ENCODE measurements around the gene THSD4.

Gene THSD4

DNA sequence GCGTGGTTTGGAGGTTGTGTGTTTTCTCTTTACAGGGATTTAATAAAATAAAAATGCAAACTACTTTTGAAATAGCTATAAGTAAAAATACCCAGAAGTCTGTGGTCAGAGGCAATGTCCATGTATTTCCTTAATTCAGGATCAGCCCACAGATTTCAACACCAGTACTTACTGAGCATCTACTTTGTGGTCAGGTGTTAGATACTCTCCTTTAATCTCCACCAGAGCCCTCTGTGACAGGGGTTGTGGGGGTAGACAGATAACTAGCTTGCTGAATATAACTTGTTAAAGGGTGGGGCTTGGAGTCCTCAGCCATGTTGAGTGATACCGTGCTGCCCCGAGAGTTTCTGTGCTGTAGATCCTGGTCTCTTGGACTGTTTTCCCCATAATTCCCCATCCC, 451.0 kb downstream of the THSD4 start:
- no peak for DNase-seq

DNA sequence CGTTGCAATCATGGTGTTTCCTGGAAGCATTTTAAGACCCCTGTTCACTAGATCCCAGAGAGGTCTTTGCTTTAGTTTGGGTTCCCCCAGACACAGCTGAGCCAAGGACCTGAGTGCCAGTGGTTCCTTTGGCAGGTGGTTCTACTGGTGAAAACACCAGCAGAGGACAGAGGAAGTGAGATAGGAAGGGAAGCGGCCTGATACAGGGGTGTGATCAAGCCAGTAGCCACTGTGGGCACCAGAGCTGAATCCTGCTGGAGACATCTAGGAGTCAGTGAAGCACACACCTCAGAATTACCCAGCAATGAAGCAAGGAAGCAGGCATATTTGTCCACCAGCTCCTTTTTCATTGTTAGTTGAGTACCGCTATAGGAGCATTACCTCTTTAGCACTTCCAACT, 451.9 kb downstream of the THSD4 start:
- no peak for DNase-seq

GRCh38 chr15:71568227-71568626, 453.0 kb downstream of the THSD4 start:
- no peak for DNase-seq

GRCh38 chr15:71570736-71571135, 455.5 kb downstream of the THSD4 start:
- DNase-seq: no peak

DNA sequence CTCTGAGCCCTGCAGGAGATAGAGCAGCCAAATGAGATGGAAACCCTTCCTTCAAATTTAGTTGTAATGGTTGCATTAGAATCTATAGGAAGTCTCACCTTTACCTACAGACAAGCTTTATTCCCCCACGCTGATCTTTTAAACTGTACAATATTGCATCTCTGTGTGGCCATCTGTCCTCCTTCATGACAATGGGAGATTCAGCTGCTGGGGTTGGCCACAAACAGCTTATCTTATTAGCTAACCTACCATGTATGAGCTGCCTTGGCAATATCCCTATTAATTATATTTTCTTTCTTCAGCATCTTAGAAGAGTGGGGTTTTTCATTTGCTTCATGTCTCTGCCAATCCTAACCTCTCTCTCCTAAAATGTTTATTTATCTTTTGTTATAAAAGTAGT, 456.4 kb downstream of the THSD4 start:
- DNase-seq: no peak

DNA sequence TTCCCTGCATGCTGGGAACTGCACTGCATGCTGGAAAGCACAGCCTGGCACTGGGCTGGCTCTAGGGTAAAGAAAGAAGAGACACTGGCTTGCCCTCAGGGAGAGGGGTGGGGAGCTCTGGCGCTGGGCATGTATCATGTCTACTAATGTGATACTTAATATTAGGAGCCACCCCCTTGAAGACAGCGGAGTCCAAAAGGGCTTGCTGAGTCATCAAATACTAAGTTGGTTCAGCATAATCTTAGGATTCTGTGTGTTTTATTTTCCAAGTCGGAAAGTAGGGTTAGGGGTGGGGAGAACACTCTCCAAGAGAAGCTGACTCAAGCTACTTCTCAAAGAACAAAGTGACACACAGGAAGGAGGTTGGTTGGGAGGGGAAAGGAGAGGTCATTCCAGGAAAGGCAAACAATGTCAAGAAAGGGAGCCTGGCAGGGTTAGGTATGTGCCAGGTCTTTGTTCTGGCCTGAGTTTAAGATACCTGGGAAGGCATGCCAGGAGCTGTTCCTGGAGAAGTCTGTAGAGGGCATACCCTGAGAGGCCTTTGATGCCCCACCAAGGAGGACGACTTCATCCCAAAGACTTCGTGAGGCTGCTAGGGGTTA, 457.3 kb downstream of the THSD4 start:
- DNase-seq: no peak

DNA sequence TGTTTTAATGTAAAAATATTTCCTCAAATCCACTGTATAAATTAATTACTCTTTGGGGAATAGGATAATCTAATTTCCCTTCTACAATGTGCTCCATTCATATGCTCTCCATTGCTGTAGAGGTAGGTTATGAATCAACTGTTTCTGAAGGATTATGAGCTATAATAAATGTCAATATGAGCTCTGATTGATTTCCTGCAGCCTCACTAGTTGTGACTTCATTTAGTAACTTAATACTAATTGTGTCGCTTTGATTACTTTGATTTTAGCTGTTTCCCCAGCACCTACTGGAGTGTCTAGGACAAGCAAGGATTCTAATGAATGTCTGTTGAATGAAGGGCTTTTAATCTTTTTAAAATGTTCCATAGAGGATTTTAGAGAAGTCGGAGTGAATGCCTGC, 458.3 kb downstream of the THSD4 start:
- DNase-seq: no peak

GRCh38 chr15:71575474-71576045, 460.3 kb downstream of the THSD4 start:
- DNase-seq: no peak

- no peak for DNase-seq
Measured at GRCh38 chr15:71577071-71577470, 461.8 kb downstream of the THSD4 start.

DNA sequence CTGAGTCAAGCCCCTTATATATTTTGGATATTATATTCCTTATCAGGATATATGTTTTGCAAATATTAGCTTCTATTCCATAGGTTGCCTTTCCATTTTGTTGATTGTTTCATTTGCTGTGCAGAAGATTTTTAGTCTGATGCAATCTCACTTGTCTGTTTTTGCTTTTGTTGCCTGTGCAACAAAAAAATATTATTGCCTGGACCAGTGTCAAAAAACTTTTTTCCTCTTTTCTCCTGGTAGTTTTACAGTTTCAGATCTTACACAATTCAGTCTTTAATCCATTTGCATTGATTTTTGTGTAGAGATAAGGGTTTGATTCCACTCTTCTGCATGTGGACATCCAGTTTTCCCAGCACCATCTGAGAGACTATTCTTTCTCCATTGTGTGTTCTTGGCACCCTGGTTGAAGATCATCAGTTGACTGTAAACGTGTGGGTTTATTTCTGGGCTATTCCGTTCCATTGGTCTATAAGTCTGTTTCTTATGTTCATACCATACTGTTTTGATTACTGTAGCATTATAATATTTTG, 466.2 kb downstream of the THSD4 start:
- DNase-seq: no peak

- no peak for DNase-seq
Measured at GRCh38 chr15:71585159-71585558, 469.9 kb downstream of the THSD4 start.

DNA sequence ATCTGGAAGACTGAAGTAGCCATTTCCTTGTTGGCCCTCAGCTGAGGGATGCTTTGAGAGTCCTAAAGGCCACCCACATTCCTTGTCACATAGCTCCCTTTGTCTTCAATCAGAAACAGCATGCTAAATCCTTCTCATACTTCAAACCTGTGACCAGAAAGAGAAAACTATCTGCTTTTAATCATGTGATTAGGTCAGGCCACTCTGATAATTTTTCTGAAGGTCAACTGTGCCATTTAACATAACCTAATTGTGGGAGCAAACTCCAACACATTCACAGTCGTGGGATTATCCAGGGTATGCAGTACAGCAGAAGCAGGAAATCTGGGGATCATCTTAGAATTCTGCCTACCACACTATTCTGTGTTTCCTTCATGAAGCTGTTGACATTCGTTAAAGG, 471.2 kb downstream of the THSD4 start:
- no peak for DNase-seq

DNA sequence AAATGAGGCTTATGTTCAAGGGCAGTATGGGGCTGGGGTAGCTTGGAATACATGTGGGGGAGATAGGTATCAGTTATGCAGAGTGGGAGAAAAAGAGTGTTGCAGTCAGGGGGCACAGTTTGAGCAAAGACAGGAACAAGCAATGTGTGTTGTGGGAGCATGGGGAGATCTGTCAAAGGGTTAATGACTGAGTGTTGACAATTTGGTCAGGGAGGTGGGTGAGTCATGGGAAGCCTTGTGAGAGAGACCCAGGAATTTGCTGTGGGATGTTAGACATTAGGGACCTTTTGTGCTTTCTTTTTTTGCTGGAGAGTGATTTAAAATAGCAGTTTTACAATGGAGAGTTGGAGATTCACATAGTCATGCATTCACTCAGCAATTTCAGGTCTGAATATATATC, 473.5 kb downstream of the THSD4 start:
- DNase-seq: no peak

DNA sequence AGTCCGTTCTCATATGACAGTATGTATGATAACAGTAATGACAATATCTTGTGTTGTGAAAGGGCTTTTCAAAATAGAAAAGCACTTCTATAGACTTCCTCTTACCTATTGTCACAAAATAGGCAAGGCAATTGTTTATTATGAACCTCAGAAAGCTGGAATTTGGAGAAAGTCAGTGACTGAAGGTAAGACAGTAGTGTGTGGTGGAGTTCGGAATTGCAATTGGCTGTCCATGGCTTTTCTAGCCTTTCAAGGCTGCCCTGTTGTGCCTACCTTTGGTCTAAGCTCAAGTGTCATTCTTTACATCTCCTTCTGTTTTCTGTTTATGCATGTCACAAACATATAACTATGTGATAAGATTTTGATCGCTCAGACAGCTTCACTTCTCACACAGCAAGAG, 475.8 kb downstream of the THSD4 start:
- DNase-seq: no peak

GRCh38 chr15:71592203-71592602, 476.9 kb downstream of the THSD4 start:
- DNase-seq: no peak

GRCh38 chr15:71595846-71596553, 480.7 kb downstream of the THSD4 start:
- DNase-seq: no peak

DNA sequence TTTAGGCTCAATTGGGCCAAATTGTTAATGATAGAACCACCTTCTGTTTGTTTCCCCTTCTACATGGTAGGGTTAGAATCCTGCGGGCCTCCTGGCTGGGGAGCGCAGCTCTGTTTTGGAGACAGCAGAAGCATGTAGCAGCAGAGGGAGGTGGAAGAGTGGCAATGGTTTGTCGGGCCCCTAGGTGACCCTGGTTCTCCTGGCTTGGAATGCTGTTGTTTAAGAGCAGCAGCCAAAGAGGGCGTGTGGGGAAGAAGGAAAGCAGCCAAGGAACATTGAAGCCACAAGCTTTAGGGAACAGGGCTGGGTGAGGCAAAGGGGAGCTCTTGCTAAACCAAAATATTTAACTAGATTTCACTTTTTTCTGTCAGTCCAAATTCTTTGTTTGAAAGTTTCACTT, 481.4 kb downstream of the THSD4 start:
- no peak for DNase-seq

DNA sequence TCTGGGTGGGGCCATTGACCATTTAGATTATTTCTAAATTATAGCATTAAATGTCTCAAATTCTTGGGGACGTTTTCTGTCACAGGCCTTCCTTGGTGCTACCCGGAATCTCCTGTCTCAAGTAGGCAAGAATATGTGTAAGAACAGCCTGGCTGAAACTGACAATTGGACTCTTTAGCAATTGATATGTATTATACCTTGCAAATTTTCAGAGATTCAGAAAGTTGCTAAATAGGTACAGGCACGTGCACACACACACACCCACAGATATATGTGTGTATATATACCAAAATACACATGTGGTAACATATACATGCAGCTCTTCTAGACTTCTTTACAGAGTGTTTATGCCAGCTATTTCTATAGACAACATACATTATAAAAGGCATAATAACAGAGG, 481.9 kb downstream of the THSD4 start:
- no peak for DNase-seq

DNA sequence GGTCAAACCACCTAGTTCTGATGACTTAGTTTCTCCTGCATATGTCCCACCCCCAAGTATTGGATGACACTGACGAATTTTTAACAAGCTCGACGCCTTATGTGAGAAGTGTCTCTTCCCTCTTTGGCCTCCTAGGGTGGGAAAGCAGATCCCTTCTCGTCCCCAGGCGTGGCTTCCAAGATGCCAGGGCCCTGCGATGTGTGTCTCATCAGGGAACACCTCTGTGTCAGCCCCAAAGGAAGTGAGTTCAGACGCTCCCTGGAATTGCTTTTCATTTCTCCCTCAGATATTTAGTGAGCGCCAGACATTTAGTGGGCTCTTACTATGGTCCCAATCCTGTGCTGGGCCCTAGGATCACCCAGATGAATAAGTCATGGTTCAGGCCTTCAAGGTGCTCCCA, 482.4 kb downstream of the THSD4 start:
- DNase-seq: no peak

- DNase-seq: no peak
Measured at GRCh38 chr15:71598741-71599140, 483.5 kb downstream of the THSD4 start.

GRCh38 chr15:71599418-71600151, 484.3 kb downstream of the THSD4 start:
- DNase-seq: no peak

DNA sequence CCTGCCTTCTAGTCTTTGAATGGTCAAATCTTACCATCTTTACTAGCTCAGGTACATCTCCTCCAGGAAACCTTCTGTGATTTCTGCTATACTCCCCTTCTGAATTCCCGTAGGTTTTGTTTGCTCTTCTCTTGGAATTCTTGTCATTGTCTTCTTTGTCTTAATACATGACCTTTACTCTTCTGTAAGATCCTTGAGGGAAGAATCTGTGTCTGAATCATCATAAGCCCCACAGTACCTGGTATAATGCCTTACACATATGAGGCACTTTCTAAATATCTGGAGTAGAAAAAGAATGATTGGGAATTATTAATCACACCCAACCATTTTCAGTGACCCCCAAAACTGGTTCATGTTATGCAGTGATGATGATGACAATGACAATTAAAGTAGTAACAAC, 485.0 kb downstream of the THSD4 start:
- DNase-seq: no peak

DNA sequence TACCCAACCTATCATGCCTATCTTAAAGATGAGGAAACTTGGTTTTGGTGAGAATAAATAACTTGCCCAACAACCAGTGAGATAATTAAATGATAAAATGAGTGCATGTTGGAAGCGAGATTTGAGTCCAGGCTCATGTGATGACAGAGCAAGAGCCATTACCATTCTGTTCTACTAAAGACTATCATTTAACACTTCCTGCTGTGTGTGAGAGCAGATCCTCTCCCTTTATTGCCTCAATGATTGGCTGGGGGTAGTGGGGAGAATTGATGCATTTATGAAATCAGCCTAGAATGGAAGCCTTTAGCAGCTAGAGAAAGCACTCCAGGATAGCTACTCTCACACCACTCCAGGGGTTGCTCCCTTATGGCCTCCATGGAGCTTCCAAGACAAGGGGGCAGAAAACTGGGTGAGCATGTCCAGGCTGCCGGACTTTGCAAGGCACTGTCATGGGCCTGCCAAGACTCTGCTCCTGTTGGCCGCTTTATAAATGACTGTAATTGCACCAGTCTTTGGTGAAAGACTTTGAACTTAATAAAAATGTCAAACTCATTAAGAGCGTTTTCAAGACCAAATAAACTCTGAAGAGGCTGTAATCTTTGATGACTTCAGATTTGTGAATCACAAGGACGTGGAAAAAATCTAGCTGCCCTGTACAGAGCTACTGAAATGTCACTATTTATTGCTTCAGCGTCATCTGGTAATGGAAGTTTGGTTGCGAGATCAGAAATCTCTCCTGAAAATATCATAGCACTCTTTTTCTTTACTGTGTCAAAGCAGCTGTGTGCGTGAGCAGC, 486.0 kb downstream of the THSD4 start:
- no peak for DNase-seq
